GM10266 (cell line): ENCODE data around the gene SF3B1.

Experiments used
- DNase-seq: peaks from one replicate; pipeline ENCODE4 v3.0.0; 2012; ENCODE audit errors: extremely low spot score
- CTCF ChIP-seq: IDR thresholded peaks from 2 replicates; pipeline ENCODE4 v1.5.1; 2012; ENCODE audit warnings: mild to moderate bottlenecking, low read depth; ENCODE audit not compliant: control insufficient read depth, insufficient read depth; ENCODE audit errors: missing control alignments

SF3B1 gene

GRCh38 chr2:197431858-197432257, 3.0 kb downstream of the SF3B1 start:
- DNase-seq, result no peak
- no peak for TF ChIP-seq CTCF

- DNase-seq, result no peak
- no peak for TF ChIP-seq CTCF
Observed at GRCh38 chr2:197427986-197428385, 6.8 kb downstream of the SF3B1 start.

- DNase-seq, result no peak
- no peak for TF ChIP-seq CTCF
Observed at GRCh38 chr2:197426723-197427603, 7.9 kb downstream of the SF3B1 start.

GRCh38 chr2:197425550-197425949, 9.3 kb downstream of the SF3B1 start:
- no peak for DNase-seq

GRCh38 chr2:197423307-197423706, 11.5 kb downstream of the SF3B1 start:
- no peak for TF ChIP-seq CTCF
- no peak for DNase-seq

More at GRCh38 chr2:197425550-197425949, 9.3 kb downstream of the SF3B1 start:
- TF ChIP-seq CTCF, result no peak

GRCh38 chr2:197419438-197419837, 15.4 kb downstream of the SF3B1 start:
- DNase-seq, result no peak
- TF ChIP-seq CTCF, result no peak

- no peak for DNase-seq
- TF ChIP-seq CTCF, result no peak
Observed at GRCh38 chr2:197416268-197416667, 18.6 kb downstream of the SF3B1 start.
